Measurements from ENCODE around the gene ESRRB. TPM values are rescaled to one million over a fixed set of nuclear protein-coding genes. Genes with fewer than 3 reads are reported as not detected.

ESRRB gene
- total RNA-seq, 1 experiment from 2014 or later, result 1.6 TPM

DNA sequence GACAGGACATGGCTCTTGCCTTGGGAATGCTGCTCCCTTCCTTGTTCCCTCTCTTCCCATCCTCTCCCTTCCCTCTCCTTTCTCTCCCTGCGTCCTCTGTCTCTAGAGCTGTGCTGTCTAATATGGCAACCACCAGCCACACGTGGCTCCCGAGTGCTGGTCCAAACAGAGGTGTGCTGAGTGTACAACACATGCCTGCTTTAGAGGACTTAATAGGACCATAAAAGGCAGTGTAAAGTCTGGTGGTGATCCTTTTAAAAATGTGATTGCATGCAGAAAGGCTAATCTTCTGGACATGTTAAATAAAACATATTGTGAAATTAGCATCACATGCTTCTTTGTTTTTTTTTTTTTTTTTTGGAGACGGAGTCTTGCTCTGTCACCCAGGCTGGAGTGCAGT is 87.2 kb downstream of the ESRRB start:
- H3K27me3 Mint-ChIP-seq (ENCODE audit: low read depth), result no peaks in the 10 kb centered on the region; the same call in 1 of the 2 replicates
- ChIA-PET CTCF (interaction anchor here (0.7 kb wide), 1 partner anchor 188 kb away, joined by 3 read pairs; no protein-coding TSS in a partner anchor), POLR2A (no interaction called here)
- H3K4me1 Mint-ChIP-seq, result peaks cover 10% of the 10 kb centered on the region
- no peaks in the 10 kb centered on the region for H3K9me3 Mint-ChIP-seq
- no peak overlapping the region for H3K4me3 Mint-ChIP-seq
- no peak overlapping the region for H3K27ac Mint-ChIP-seq
- no peak for DNase-seq (ENCODE audit: low spot score)
- TF ChIP-seq ESRRA (CRISPR knock-in tag; IDR thresholded peaks at IDR 0.05; ENCODE audit: borderline replicate concordance) (no peak), SMAD4 (CRISPR knock-in tag; IDR thresholded peaks at IDR 0.05) (no peak), TEAD1 (CRISPR knock-in tag; IDR thresholded peaks at IDR 0.05) (no peak), ZNF263 (CRISPR knock-in tag; IDR thresholded peaks at IDR 0.05; ENCODE audit: low read depth) (no peak), MYBL2 (CRISPR knock-in tag; IDR thresholded peaks at IDR 0.05) (no peak), SP1 (CRISPR knock-in tag; conservative IDR thresholded peaks at IDR 0.05) (no peak), ZNF416 (CRISPR knock-in tag; IDR thresholded peaks at IDR 0.05) (no peak), ZNF121 (CRISPR knock-in tag; IDR thresholded peaks at IDR 0.05) (no peak), TP53 (CRISPR knock-in tag; IDR thresholded peaks at IDR 0.05) (no peak), RELA (CRISPR knock-in tag; IDR thresholded peaks at IDR 0.05; ENCODE audit: borderline replicate concordance) (no peak), SMAD3 (CRISPR knock-in tag; IDR thresholded peaks at IDR 0.05; ENCODE audit: borderline replicate concordance) (no peak), NR3C1 (CRISPR knock-in tag; conservative IDR thresholded peaks at IDR 0.05; ENCODE audit: low read depth) (no peak), CREM (CRISPR knock-in tag; IDR thresholded peaks at IDR 0.05) (no peak)
- TF ChIP-seq, protein P1, sequence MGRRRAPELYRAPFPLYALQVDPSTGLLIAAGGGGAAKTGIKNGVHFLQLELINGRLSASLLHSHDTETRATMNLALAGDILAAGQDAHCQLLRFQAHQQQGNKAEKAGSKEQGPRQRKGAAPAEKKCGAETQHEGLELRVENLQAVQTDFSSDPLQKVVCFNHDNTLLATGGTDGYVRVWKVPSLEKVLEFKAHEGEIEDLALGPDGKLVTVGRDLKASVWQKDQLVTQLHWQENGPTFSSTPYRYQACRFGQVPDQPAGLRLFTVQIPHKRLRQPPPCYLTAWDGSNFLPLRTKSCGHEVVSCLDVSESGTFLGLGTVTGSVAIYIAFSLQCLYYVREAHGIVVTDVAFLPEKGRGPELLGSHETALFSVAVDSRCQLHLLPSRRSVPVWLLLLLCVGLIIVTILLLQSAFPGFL (CRISPR knock-in tag; IDR thresholded peaks at IDR 0.05; ENCODE audit: borderline replicate concordance), result no peak
- TF ChIP-seq, protein P2, sequence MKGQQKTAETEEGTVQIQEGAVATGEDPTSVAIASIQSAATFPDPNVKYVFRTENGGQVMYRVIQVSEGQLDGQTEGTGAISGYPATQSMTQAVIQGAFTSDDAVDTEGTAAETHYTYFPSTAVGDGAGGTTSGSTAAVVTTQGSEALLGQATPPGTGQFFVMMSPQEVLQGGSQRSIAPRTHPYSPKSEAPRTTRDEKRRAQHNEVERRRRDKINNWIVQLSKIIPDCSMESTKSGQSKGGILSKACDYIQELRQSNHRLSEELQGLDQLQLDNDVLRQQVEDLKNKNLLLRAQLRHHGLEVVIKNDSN (CRISPR knock-in tag; IDR thresholded peaks at IDR 0.05), result no peak
- TF ChIP-seq, protein P3, sequence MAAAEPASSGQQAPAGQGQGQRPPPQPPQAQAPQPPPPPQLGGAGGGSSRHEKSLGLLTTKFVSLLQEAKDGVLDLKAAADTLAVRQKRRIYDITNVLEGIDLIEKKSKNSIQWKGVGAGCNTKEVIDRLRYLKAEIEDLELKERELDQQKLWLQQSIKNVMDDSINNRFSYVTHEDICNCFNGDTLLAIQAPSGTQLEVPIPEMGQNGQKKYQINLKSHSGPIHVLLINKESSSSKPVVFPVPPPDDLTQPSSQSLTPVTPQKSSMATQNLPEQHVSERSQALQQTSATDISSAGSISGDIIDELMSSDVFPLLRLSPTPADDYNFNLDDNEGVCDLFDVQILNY (CRISPR knock-in tag; IDR thresholded peaks at IDR 0.05), result no peak
- TF ChIP-seq, protein P4, sequence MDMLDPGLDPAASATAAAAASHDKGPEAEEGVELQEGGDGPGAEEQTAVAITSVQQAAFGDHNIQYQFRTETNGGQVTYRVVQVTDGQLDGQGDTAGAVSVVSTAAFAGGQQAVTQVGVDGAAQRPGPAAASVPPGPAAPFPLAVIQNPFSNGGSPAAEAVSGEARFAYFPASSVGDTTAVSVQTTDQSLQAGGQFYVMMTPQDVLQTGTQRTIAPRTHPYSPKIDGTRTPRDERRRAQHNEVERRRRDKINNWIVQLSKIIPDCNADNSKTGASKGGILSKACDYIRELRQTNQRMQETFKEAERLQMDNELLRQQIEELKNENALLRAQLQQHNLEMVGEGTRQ (CRISPR knock-in tag; IDR thresholded peaks at IDR 0.05), result no peak
- TF ChIP-seq, protein P5, sequence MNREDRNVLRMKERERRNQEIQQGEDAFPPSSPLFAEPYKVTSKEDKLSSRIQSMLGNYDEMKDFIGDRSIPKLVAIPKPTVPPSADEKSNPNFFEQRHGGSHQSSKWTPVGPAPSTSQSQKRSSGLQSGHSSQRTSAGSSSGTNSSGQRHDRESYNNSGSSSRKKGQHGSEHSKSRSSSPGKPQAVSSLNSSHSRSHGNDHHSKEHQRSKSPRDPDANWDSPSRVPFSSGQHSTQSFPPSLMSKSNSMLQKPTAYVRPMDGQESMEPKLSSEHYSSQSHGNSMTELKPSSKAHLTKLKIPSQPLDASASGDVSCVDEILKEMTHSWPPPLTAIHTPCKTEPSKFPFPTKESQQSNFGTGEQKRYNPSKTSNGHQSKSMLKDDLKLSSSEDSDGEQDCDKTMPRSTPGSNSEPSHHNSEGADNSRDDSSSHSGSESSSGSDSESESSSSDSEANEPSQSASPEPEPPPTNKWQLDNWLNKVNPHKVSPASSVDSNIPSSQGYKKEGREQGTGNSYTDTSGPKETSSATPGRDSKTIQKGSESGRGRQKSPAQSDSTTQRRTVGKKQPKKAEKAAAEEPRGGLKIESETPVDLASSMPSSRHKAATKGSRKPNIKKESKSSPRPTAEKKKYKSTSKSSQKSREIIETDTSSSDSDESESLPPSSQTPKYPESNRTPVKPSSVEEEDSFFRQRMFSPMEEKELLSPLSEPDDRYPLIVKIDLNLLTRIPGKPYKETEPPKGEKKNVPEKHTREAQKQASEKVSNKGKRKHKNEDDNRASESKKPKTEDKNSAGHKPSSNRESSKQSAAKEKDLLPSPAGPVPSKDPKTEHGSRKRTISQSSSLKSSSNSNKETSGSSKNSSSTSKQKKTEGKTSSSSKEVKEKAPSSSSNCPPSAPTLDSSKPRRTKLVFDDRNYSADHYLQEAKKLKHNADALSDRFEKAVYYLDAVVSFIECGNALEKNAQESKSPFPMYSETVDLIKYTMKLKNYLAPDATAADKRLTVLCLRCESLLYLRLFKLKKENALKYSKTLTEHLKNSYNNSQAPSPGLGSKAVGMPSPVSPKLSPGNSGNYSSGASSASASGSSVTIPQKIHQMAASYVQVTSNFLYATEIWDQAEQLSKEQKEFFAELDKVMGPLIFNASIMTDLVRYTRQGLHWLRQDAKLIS (CRISPR knock-in tag; IDR thresholded peaks at IDR 0.05; ENCODE audit: borderline replicate concordance), result no peak
- TF ChIP-seq, protein P6, sequence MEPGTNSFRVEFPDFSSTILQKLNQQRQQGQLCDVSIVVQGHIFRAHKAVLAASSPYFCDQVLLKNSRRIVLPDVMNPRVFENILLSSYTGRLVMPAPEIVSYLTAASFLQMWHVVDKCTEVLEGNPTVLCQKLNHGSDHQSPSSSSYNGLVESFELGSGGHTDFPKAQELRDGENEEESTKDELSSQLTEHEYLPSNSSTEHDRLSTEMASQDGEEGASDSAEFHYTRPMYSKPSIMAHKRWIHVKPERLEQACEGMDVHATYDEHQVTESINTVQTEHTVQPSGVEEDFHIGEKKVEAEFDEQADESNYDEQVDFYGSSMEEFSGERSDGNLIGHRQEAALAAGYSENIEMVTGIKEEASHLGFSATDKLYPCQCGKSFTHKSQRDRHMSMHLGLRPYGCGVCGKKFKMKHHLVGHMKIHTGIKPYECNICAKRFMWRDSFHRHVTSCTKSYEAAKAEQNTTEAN (CRISPR knock-in tag; IDR thresholded peaks at IDR 0.05), result no peak
- ATAC-seq, result no peak
- H3K36me3 Mint-ChIP-seq, result no peaks in the 10 kb centered on the region

Measured in WTC11 (cell line).